Activated CD4-positive, alpha-beta T cell treated with anti-CD3 and anti-CD28 coated beads, Interleukin-2, amount 10 ng/mL, durations not matched to agents 24 days and 14 days (primary cell): ENCODE measurements around the gene APOB. TPM values are rescaled to one million over a fixed set of nuclear protein-coding genes. Genes with fewer than 3 reads are reported as not detected.

Experiments used
- DNase-seq: peaks from one replicate; pipeline ENCODE4 v3.0.0; 2022
- H3K27ac Mint-ChIP-seq: one replicate; pipeline ENCODE4 v1.8.0; 2022; ENCODE audit warnings: mild to moderate bottlenecking, mixed read lengths
- H3K27me3 Mint-ChIP-seq: one replicate; pipeline ENCODE4 v1.8.0; 2022; ENCODE audit warnings: mixed read lengths
- H3K36me3 Mint-ChIP-seq: one replicate; pipeline ENCODE4 v1.8.0; 2022; ENCODE audit warnings: low read depth, mild to moderate bottlenecking, mixed read lengths
- H3K4me1 Mint-ChIP-seq: one replicate; pipeline ENCODE4 v1.8.0; 2021; ENCODE audit warnings: mixed read lengths
- H3K4me3 Mint-ChIP-seq: one replicate; pipeline ENCODE4 v1.8.0; 2022; ENCODE audit warnings: mild to moderate bottlenecking, moderate library complexity, mixed read lengths
- H3K9me3 Mint-ChIP-seq: one replicate; pipeline ENCODE4 v1.8.0; 2021; ENCODE audit warnings: mixed read lengths
- intact Hi-C: fragments of 100-400 bp; cut with micrococcal nuclease; formaldehyde crosslinking; loops from one replicate; pipeline ENCODE4 v1.15.1; 2023
- total RNA-seq: library from RNA; stranded (reverse); gene quantifications from 2 replicates; pipeline ENCODE4 v1.2.3, GENCODE V29; 2022

Gene APOB
- total RNA-seq, 1 donor from 2014 or later, result not detected

DNA sequence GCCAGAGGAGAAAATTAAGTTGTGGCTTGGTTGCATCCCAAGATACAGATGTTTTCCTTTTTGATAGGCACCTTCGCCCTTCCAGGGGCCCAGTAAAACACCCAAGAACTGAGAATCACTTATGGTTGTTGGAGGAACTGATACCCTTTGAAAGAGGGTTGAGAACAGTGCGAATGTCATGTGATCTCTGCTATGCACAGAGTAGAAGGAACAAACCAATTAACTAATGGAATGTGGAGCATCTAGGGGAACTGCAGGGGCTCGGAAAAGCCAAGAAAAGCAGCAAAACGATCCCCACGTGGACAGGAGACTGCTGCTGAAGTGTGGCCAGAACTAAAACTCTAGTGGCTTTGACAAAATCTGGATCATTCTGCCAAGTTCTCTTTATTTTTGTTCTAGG lies 58.8 kb downstream of the APOB start:
- H3K4me3 Mint-ChIP-seq, result no peak overlapping the region
- H3K27ac Mint-ChIP-seq, result no peak overlapping the region
- intact Hi-C loops, result no loop called here
- no peaks in the 10 kb centered on the region for H3K4me1 Mint-ChIP-seq
- H3K36me3 Mint-ChIP-seq, result no peaks in the 10 kb centered on the region
- H3K27me3 Mint-ChIP-seq, result no peaks in the 10 kb centered on the region
- no peak for DNase-seq
- no peaks in the 10 kb centered on the region for H3K9me3 Mint-ChIP-seq

DNA sequence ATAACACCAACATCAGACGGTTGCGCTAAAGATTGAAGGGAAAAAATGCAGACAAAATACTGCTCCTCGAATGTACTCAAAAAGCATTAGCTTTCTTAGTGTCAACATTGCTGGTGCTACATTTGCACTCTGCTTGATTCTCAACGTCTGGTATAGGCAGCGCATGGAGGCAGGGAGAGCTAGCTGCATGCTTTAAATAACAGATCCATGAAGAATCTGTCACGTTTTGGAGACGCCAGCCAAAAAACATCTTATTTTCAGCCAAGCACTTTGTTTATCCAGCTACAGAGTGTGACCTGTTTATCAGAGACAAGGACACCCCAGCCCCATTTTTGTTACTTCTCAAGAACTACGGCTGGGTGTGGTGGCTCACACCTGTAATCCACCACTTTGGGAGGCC lies 59.5 kb downstream of the APOB start:
- no peaks in the 10 kb centered on the region for H3K4me1 Mint-ChIP-seq
- intact Hi-C loops, result no loop called here

DNA sequence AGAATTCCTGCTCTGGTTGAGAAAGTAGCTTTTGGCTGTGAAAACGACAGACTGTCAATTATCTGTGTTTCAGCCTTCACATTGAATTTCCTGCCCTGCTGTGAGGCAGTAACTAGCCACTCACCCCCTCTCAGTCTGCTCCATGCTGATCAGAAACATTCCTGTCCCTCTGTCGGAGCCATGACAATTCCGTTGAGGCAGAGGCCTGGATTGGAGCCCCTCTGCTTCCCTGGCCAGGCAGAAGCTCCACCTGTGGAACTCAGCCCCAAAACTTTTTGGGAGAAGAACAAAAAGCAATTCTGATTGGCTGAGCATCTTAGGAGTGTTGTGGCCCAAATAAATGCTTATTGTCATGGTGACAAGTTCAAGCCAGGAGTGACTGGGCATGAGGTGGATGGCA lies 60.0 kb downstream of the APOB start:
- no peaks in the 10 kb centered on the region for H3K27me3 Mint-ChIP-seq
- H3K4me3 Mint-ChIP-seq, result no peak overlapping the region
- H3K9me3 Mint-ChIP-seq, result no peaks in the 10 kb centered on the region
- intact Hi-C loops, result no loop called here
- H3K36me3 Mint-ChIP-seq, result no peaks in the 10 kb centered on the region
- no peaks in the 10 kb centered on the region for H3K4me1 Mint-ChIP-seq
- DNase-seq, result no peak
- no peak overlapping the region for H3K27ac Mint-ChIP-seq

More for the DNA sequence above, 59.5 kb downstream of the APOB start:
- H3K9me3 Mint-ChIP-seq, result no peaks in the 10 kb centered on the region
- H3K36me3 Mint-ChIP-seq, result no peaks in the 10 kb centered on the region
- no peak overlapping the region for H3K27ac Mint-ChIP-seq
- no peak for DNase-seq
- H3K27me3 Mint-ChIP-seq, result no peaks in the 10 kb centered on the region
- H3K4me3 Mint-ChIP-seq, result no peak overlapping the region

DNA sequence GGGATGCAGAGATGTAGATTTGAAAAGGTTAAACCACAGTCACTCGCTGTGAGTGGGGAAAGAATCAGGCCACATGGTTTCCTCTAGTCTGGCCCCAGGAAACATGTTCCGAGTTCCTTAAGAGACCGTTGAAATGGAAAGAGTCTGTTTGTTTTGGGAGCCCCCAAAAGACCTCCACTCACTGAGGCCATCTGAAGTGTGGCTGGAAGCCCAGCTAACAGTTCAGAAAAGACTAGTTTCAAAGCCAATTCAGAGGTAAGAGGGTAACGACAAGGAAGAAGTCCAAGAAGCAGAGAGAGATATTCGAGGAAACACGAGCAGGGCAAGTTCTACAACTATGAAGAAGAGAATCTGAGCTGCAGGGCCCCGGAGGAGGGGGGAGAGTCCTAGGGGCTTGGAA lies 61.0 kb downstream of the APOB start:
- Mint-ChIP-seq H3K36me3 (no peaks in the 10 kb centered on the region), H3K9me3 (no peaks in the 10 kb centered on the region), H3K27ac (no peak overlapping the region), H3K4me1 (no peaks in the 10 kb centered on the region), H3K4me3 (no peak overlapping the region), H3K27me3 (no peaks in the 10 kb centered on the region)
- intact Hi-C loops, result no loop called here
- DNase-seq, result no peak

DNA sequence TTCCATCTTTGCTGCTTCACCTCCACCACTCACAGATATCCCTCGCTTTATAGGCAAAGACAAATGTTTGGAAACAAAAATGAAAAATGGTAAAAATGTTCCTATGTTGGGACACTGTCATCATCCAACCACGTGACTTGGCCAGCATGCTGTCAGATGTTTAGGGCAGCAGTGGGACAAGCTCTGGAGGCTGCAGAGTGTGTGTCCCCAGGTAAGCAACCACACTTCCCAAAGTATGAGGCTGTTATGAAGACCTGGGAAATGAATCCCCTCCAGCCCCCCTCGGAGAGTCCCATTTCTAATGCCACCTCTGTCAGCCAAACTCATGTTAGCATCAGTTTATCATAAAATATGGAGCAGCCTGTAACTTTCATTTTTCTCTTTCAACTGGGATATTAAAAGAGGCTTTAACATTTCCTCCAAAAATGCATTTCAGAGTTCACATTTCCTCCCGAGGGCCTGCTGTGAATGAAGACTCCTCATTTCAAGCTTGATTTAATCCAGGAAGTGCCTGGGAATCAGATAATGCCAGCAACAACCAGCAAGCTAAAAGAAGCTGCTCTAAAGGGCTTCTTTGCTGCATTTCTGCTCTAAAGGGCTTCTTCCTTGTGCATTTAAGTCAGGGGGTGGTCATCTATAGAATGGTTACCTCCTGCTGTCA lies 66.2 kb downstream of the APOB start:
- Mint-ChIP-seq H3K36me3 (no peaks in the 10 kb centered on the region), H3K4me3 (no peak overlapping the region), H3K27ac (no peak overlapping the region), H3K9me3 (no peaks in the 10 kb centered on the region), H3K27me3 (no peaks in the 10 kb centered on the region), H3K4me1 (no peaks in the 10 kb centered on the region)
- intact Hi-C loops, result no loop called here
- DNase-seq, result no peak

DNA sequence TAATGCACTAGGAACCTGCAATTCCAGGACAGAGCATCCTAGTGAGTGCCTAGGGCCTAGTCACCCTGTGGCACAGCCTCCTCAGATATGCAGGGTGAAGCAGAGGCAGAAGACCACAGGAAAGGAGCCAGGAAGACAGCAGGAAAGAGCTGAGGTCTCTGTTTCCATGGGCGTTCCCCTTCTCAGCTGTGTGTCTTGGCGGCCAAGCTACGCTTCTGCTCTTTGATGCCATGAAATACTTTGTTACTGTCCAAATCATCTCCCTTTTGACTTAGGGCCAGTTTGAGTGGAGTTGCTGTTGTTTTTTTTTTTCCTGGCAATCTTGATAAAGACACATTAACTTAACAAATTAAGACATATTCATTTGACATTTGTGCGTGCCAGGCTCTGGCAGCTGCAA lies 67.3 kb downstream of the APOB start:
- H3K36me3 Mint-ChIP-seq, result no peaks in the 10 kb centered on the region
- H3K27me3 Mint-ChIP-seq, result no peaks in the 10 kb centered on the region
- no peaks in the 10 kb centered on the region for H3K4me1 Mint-ChIP-seq
- intact Hi-C loops, result no loop called here
- H3K4me3 Mint-ChIP-seq, result no peak overlapping the region
- DNase-seq, result no peak
- H3K27ac Mint-ChIP-seq, result no peak overlapping the region
- H3K9me3 Mint-ChIP-seq, result no peaks in the 10 kb centered on the region

DNA sequence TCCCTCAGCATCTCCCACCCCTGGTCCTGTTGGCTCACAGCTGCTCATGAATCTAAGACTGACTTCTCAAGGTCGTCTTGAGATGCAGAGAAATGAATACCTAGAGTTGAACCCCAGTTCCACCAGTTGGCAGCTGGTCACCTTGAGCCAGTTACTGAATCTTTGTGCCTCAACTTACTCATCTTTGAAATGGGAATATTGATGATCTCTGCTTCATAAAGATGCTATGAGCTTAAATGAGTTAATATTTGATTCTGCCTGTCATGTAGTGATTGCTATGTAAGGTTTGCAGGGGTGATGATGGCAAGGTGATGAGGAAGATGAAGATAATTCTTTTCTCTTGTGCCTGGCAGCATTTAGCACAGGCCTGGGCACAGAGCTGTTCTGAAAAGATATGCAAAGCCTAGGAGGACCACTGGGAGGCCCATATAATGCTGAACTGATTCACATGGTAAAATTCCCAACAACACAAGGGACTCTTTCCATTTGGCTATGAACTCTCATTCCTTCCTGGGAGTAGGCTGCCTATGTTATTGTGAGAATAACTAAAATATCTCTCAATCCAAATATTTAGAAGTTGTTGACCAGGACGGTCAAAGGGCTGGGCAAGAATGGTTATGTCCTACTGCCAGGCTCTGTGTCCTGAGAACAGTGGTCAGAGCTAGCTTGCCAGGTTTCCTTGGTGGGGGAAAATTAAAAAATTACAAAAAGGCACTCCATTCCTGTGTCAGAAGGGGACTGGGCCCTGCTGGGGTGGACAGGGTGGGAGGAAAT lies 70.9 kb downstream of the APOB start:
- H3K27ac Mint-ChIP-seq, result no peak overlapping the region
- no peak for DNase-seq
- no peaks in the 10 kb centered on the region for H3K9me3 Mint-ChIP-seq
- H3K4me3 Mint-ChIP-seq, result no peak overlapping the region
- H3K4me1 Mint-ChIP-seq, result no peaks in the 10 kb centered on the region
- peaks cover 5% of the 10 kb centered on the region for H3K27me3 Mint-ChIP-seq
- intact Hi-C loops, result no loop called here
- H3K36me3 Mint-ChIP-seq, result no peaks in the 10 kb centered on the region

DNA sequence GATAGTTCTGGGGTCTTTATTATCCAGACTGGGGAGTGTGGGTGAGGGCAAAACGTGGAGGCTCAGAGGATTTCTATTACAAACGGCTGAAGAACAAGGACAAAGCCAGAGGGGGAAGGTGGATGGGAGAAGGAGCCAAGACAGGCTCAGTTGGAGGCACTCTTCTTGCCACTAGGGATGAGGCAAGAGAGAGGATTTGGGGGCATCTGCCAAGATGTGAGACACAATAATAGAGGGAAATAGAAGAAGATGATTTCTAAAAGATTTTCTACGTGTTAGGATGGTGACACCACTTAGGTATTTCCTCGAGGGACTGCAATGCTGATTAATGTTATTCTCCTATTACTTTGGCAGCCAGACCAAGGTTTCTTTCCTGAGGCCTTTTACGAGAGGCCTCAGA lies 71.8 kb downstream of the APOB start:
- H3K4me3 Mint-ChIP-seq, result no peak overlapping the region
- DNase-seq, result no peak
- H3K36me3 Mint-ChIP-seq, result no peaks in the 10 kb centered on the region
- H3K9me3 Mint-ChIP-seq, result no peaks in the 10 kb centered on the region
- intact Hi-C loops, result no loop called here
- peaks cover 5% of the 10 kb centered on the region for H3K27me3 Mint-ChIP-seq
- no peak overlapping the region for H3K27ac Mint-ChIP-seq
- H3K4me1 Mint-ChIP-seq, result no peaks in the 10 kb centered on the region

DNA sequence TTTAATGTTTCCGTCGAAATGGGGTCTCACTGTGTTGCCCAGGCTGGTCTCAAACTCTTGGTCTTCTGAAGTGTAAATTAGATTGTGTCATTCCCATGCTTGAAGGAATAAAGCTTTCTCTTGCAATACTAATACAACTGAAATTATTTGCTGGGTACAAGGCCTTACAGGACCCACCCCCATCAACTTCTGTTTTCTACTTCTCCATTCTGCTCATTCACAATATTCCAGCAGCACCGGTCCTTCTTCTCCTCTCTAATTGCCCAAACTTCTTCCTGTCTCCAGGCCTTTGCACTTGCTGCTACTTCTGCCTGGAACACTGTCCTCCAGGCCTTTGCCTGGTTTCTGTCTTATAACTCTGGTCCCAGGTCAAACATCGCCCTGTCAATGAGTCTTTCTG lies 73.8 kb downstream of the APOB start:
- Mint-ChIP-seq H3K9me3 (no peaks in the 10 kb centered on the region), H3K4me1 (no peaks in the 10 kb centered on the region), H3K27me3 (peaks cover 12% of the 10 kb centered on the region)

DNA sequence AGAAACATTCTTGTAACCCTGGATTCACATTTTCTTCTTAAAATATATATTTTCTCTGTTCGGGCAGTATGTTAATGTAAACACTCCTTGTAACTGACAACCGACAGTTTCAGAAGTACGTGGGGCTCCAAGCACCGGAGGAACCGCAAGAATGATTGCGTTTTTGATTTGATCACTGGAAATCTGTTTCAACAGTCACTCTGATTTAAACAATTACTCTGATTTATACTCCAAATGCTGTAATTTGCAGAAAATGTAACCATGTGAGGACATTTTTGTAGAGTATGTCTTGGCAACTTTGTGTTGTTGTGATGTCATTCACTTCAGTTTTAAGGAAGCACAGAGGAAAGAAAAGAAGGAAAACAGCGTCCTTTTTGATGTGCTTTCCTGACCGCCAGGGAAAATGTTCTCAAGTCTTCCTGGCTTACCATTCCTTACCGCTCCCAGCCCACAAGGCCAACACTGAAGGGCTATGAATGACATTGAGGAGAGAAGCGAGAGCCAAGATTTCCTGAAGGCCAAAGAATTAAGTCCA lies 77.7 kb downstream of the APOB start:
- peaks cover 16% of the 10 kb centered on the region for H3K27me3 Mint-ChIP-seq
- H3K9me3 Mint-ChIP-seq, result no peaks in the 10 kb centered on the region
- no peaks in the 10 kb centered on the region for H3K4me1 Mint-ChIP-seq
- no peak for DNase-seq
- intact Hi-C loops, result no loop called here
- H3K4me3 Mint-ChIP-seq, result no peak overlapping the region
- no peaks in the 10 kb centered on the region for H3K36me3 Mint-ChIP-seq
- no peak overlapping the region for H3K27ac Mint-ChIP-seq

More for the DNA sequence above, 73.8 kb downstream of the APOB start:
- intact Hi-C loops, result no loop called here
- DNase-seq, result no peak
- Mint-ChIP-seq H3K36me3 (no peaks in the 10 kb centered on the region), H3K27ac (no peak overlapping the region), H3K4me3 (no peak overlapping the region)

DNA sequence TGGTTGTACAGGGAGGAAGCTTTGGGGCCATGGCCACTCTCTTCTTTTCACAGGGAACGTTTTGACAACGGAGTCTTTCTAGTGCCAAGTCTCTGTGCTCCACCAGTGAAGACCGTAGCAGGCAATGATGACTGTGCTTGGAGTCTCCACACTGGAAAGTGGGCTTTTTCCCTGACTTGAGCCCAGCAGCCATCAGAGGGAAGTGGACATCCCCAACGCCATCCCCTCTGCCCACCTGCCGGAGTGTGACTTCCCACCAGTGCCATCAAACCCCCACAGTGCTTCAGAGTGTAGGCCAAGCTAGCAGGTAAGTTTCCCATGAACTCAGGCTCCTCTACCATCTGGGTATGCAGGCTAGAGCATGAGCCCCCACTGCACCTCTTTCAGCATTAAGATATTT lies 78.7 kb downstream of the APOB start:
- H3K27ac Mint-ChIP-seq, result no peak overlapping the region
- H3K36me3 Mint-ChIP-seq, result no peaks in the 10 kb centered on the region
- H3K4me3 Mint-ChIP-seq, result no peak overlapping the region
- peaks cover 15% of the 10 kb centered on the region for H3K27me3 Mint-ChIP-seq
- intact Hi-C loops, result no loop called here
- no peaks in the 10 kb centered on the region for H3K4me1 Mint-ChIP-seq
- no peak for DNase-seq
- no peaks in the 10 kb centered on the region for H3K9me3 Mint-ChIP-seq

DNA sequence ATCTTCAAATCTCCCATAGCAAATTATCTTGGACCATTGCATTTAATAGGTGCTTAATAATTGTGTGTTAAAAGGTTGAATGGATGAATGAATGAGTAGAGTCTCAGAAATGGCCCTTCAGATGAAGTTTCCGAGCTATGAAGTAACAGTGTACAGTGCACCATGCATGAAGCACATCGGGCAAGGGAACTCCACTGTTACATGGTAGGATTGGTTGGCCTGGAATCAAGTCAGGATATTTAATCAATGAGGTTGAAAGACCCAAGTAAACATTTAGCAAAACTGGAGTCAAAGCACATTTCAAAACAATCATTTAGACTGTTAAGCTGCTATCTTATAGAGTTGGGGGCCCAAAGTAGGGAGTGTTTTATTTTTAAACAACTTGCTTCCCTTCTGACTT lies 80.0 kb downstream of the APOB start:
- Mint-ChIP-seq H3K4me3 (no peak overlapping the region), H3K9me3 (no peaks in the 10 kb centered on the region), H3K27ac (no peak overlapping the region), H3K27me3 (peaks cover 15% of the 10 kb centered on the region), H3K36me3 (no peaks in the 10 kb centered on the region), H3K4me1 (no peaks in the 10 kb centered on the region)
- intact Hi-C loops, result loop anchor here (1.0 to 2.0 kb wide), 3 partner anchors 182 to 303 kb away; no protein-coding TSS in a partner anchor
- no peak for DNase-seq

DNA sequence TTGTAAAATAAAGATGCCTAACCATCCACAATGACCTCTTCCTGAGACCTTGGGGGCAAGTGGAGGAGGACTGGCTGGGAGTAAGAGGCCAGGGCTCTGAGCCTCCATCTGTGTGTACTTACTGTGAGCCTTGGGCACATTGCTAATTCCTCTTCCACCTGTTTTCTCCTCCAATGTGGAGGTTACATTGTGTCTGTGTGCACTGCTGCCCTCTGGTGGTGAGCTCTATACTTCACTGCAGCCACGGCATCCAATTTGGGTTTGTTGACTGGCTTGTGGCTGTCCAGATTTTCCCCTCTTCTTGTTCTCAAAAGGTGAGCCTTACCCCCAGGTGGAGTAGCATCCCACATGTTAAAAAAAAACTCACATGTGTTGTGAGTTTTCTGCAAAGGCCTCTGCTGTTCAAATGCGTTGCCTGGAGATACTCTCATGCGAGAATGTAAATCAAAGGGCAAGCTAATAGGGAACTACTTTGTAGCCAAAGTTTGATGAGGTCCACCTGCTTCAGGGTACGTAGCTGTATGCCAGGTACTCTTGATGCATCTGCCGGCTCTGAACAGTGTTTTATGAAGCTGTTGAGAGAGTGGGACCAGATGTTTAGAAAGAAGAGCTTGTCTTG lies 80.8 kb downstream of the APOB start:
- Mint-ChIP-seq H3K9me3 (no peaks in the 10 kb centered on the region), H3K27ac (no peak overlapping the region)
- intact Hi-C loops, result loop anchor here (1.0 to 2.0 kb wide), 3 partner anchors 181 to 302 kb away; no protein-coding TSS in a partner anchor

DNA sequence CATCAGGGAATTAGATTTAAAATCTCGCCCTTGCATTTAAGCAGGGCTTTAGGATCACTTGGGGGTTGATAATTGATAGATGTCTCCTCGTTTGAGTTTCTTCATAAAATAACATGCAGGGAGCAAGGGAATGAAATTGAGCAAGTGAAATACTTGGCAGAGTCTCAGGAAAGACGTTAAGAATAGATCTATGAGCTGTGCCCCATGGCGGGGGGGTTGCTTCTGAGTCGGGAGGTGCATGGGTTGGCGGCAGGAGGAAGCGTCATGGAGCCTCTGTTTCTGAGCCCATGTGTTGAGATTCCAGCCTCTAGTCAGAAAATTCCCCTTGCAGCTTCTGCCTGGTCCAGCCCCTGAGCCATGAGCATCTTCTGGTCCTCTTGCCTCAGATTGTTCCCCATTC lies 82.0 kb downstream of the APOB start:
- Mint-ChIP-seq H3K27ac (no peak overlapping the region), H3K9me3 (no peaks in the 10 kb centered on the region), H3K27me3 (peaks cover 15% of the 10 kb centered on the region), H3K4me3 (no peak overlapping the region), H3K36me3 (no peaks in the 10 kb centered on the region), H3K4me1 (no peaks in the 10 kb centered on the region)
- DNase-seq, result no peak
- intact Hi-C loops, result loop anchor here (2.0 kb wide), 1 partner anchor 239 kb away; no protein-coding TSS in a partner anchor

More for the DNA sequence above, 80.8 kb downstream of the APOB start:
- H3K4me3 Mint-ChIP-seq, result no peak overlapping the region
- peak; percentile 89 for DNase-seq
- no peaks in the 10 kb centered on the region for H3K36me3 Mint-ChIP-seq
- H3K27me3 Mint-ChIP-seq, result peaks cover 15% of the 10 kb centered on the region
- H3K4me1 Mint-ChIP-seq, result no peaks in the 10 kb centered on the region
